ENCODE measurements around the gene PLCD3.

DNA sequence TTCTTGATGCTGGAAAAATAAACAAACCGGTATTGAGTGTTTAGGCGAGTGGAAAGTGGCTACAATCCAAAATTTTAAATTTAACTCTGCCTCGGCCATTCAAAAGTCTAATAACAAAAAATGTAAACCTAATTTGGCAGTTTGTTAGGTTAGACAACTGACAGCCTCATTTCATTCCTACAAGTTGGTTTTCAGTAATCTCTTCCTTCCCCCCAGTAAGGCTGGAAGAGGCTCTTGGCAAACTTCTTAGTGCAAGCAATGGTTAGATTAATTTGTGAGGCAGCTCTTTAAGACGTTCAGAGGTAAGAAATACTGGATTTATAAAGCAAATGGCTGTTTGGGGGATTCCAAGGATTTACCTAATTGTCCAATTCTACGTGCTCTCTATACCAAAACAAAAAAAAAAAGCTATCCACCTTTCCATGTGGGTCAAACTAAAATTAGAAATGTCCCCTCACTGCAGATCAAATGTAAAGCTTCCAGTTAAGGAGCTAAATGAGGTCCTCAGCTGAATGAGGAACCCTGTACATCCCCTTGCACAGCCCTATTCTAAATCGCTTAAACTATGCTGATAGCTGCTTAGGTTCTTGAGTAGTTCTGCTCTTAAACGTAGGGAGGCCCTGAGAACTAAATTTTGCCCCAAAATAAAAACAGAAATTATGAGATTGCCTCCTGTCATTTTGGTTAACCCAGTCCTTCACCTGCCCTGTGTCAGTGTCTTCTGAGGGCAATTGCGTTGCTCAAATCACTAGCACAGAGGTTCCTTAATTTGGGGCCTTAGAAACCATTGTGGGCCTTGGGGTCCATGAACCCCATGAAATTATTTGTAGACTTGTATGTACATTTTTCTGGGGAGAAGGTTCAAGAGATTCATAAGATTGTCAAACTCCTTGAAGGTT lies 18.8 kb upstream of the PLCD3 start:
- TF ChIP-seq POLR2A (IDR thresholded peaks at IDR 0.05; ENCODE audit: low read length) (peak; percentile 50), GATA1 (IDR thresholded peaks at IDR 0.05; ENCODE audit: low read depth, low read length) (no peak)
